Erythroblast (primary cell): ENCODE results near the gene LIF.

ENCODE experiments used
- DNase-seq, 2 experiments: peaks; one replicate each; lab custom pipeline; 2025; lab: John Stamatoyannopoulos, UW
- GATA1 ChIP-seq: IDR thresholded peaks from 2 replicates; pipeline ENCODE4 v1.6.1; 2011; ENCODE audit warnings: low read depth, mild to moderate bottlenecking, control low read depth, low read length, moderate library complexity
- POLR2A ChIP-seq: IDR thresholded peaks from 2 replicates; pipeline ENCODE4 v1.6.1; 2011; ENCODE audit warnings: mild to moderate bottlenecking, low read length

Gene LIF

GRCh38 chr22:30277547-30278344 is 31.2 kb upstream of the LIF start:
- no peak for TF ChIP-seq GATA1
- TF ChIP-seq POLR2A: no peak
- no peak for DNase-seq

GRCh38 chr22:30276039-30276438 is 29.5 kb upstream of the LIF start:
- TF ChIP-seq GATA1: no peak
- TF ChIP-seq POLR2A: no peak

GRCh38 chr22:30275625-30276024 is 29.1 kb upstream of the LIF start:
- no peak for DNase-seq
- no peak for TF ChIP-seq GATA1
- TF ChIP-seq POLR2A: no peak

More at GRCh38 chr22:30276039-30276438, 29.5 kb upstream of the LIF start:
- no peak for DNase-seq

- TF ChIP-seq GATA1 (no peak), POLR2A (no peak)
- DNase-seq: no peak
Observed at GRCh38 chr22:30274437-30274812, 27.9 kb upstream of the LIF start.

- DNase-seq: no peak
- TF ChIP-seq POLR2A (no peak), GATA1 (no peak)
Observed at GRCh38 chr22:30273711-30274436, 27.3 kb upstream of the LIF start.

- no peak for DNase-seq
- peak; percentile 13 for TF ChIP-seq POLR2A
- no peak for TF ChIP-seq GATA1
Observed at GRCh38 chr22:30272781-30273601, 26.4 kb upstream of the LIF start.

GRCh38 chr22:30270832-30271231 is 24.3 kb upstream of the LIF start:
- TF ChIP-seq GATA1: no peak
- no peak for TF ChIP-seq POLR2A
- DNase-seq: peak; percentile 22 to 50

- no peak for DNase-seq
- TF ChIP-seq POLR2A (peak; percentile 20), GATA1 (no peak)
Observed at GRCh38 chr22:30268331-30268730, 21.8 kb upstream of the LIF start.

GRCh38 chr22:30267382-30268302 is 21.1 kb upstream of the LIF start:
- peak; percentile 65 to 74 for DNase-seq
- TF ChIP-seq GATA1 (no peak), POLR2A (no peak)

- peak; percentile 83 to 84 for DNase-seq
- TF ChIP-seq GATA1: no peak
- TF ChIP-seq POLR2A: peak; percentile 76
Observed at GRCh38 chr22:30266445-30267381, 20.2 kb upstream of the LIF start, which contains the start of gene OSM. TSS of gene OSM (minus strand) at chr22:30266851. CDS start at chr22:30266799, 52 bp downstream.

- DNase-seq: peak; percentile 92
Observed at GRCh38 chr22:30265823-30266444, 19.4 kb upstream of the LIF start.

More at GRCh38 chr22:30265823-30266444, 19.4 kb upstream of the LIF start:
- TF ChIP-seq POLR2A (peak; percentile 96), GATA1 (no peak)
